Fibroblast of lung (primary cell): ENCODE results near the gene FOXP2. TPM values are rescaled to one million over a fixed set of nuclear protein-coding genes. Genes with fewer than 3 reads are reported as not detected.

Experiments used
- DNase-seq, 2 donors: peaks; one replicate each; pipeline versions ENCODE4 v3.0.0 to v3.0.0-alpha.2; 2010; ENCODE audit warnings: low read depth in 2 of 2
- H2AFZ ChIP-seq: 2 replicates; pipeline ENCODE4 v1.5.1; 2012; ENCODE audit warnings: low read length, control low read depth, inconsistent platforms
- H3K27ac ChIP-seq: 2 replicates; pipeline ENCODE4 v1.5.1; 2011; ENCODE audit warnings: low read length, control low read depth; ENCODE audit not compliant: insufficient read depth
- H3K27me3 ChIP-seq: 2 replicates; pipeline ENCODE4 v1.5.1; 2011; ENCODE audit warnings: mild to moderate bottlenecking, low read length; ENCODE audit not compliant: control insufficient read depth, insufficient read depth
- H3K36me3 ChIP-seq: 2 replicates; pipeline ENCODE4 v1.5.1; 2011; ENCODE audit warnings: low read length; ENCODE audit not compliant: control insufficient read depth, insufficient read depth
- H3K4me1 ChIP-seq: 2 replicates; pipeline ENCODE4 v1.5.1; 2011; ENCODE audit warnings: low read length; ENCODE audit not compliant: control insufficient read depth, insufficient read depth; ENCODE audit errors: extremely low read depth
- H3K4me2 ChIP-seq: 2 replicates; pipeline ENCODE4 v1.5.1; 2011; ENCODE audit warnings: low read length, control low read depth; ENCODE audit not compliant: insufficient read depth; ENCODE audit errors: extremely low read depth
- H3K4me3 ChIP-seq, 4 experiments: fragments of 200-600 bp in 1 of 4; sonication (generic) in 1 of 4; replicated peaks in 1 of 4; 2 replicates each; pipeline ENCODE4 v1.5.1; 2011 to 2016; ENCODE audit warnings: low read length in 4 of 4, low read depth in 3 of 4, mild to moderate bottlenecking in 3 of 4, control low read depth in 2 of 4, inconsistent platforms in 1 of 4, mixed read lengths in 1 of 4; ENCODE audit not compliant: insufficient read depth in 1 of 4; ENCODE audit errors: control extremely low read depth in 1 of 4
- H3K79me2 ChIP-seq: 2 replicates; pipeline ENCODE4 v1.5.1; 2012; ENCODE audit warnings: mild to moderate bottlenecking, low read length, inconsistent platforms; ENCODE audit not compliant: control insufficient read depth, insufficient read depth
- H3K9ac ChIP-seq: 2 replicates; pipeline ENCODE4 v1.5.1; 2011; ENCODE audit warnings: mild to moderate bottlenecking, low read length, control low read depth; ENCODE audit not compliant: insufficient read depth
- H3K9me3 ChIP-seq: 2 replicates; pipeline ENCODE4 v1.5.1; 2012; ENCODE audit warnings: low read depth, low read length; ENCODE audit not compliant: control insufficient read depth, insufficient read depth
- H4K20me1 ChIP-seq: 2 replicates; pipeline ENCODE4 v1.5.1; 2011; ENCODE audit warnings: low read length; ENCODE audit not compliant: control insufficient read depth, insufficient read depth; ENCODE audit errors: extremely low read depth
- CTCF ChIP-seq, 2 donors: IDR thresholded peaks in 1 of 2; conservative IDR thresholded peaks in 1 of 2; 1 replicate in 1 of 2; 2 replicates in 1 of 2; pipeline ENCODE4 v1.5.1; 2011 to 2012; ENCODE audit warnings: low read length in 2 of 2, control low read depth in 1 of 2, inconsistent platforms in 1 of 2, low read depth in 1 of 2, mild to moderate bottlenecking in 1 of 2
- EZH2 ChIP-seq: IDR thresholded peaks from 2 replicates; pipeline ENCODE4 v1.5.1; 2012; ENCODE audit warnings: low read length, control low read depth, mild to moderate bottlenecking; ENCODE audit errors: missing control alignments
- polyA plus RNA-seq, 2 donors: library from polyadenylated mRNA; depleted of rRNA in 1 of 2; stranded (reverse) in 1 of 2; unstranded in 1 of 2; fragments of >200 nt; gene quantifications; 2 replicates each; pipeline ENCODE4 v1.2.1, GENCODE V29; 2011 to 2012; ENCODE audit warnings: missing spikeins in 1 of 2
- total RNA-seq: library from RNA; depleted of rRNA; stranded (reverse); fragments of >200 nt; gene quantifications from 2 replicates; pipeline ENCODE4 v1.2.1, GENCODE V29; 2014

FOXP2 gene
- total and polyA plus RNA-seq, 2 donors (not counting 1 experiment from before 2014, with no cell fraction given), result 2.8 to 8.4 TPM

- H3K27me3 ChIP-seq, result no peaks in the 10 kb centered on the region
- no peak for DNase-seq
- no peaks in the 10 kb centered on the region for H3K9me3 ChIP-seq
- no peaks in the 10 kb centered on the region for H4K20me1 ChIP-seq
- H3K79me2 ChIP-seq, result no peaks in the 10 kb centered on the region
- no peaks in the 10 kb centered on the region for H3K36me3 ChIP-seq
- H2AFZ ChIP-seq, result no peak overlapping the region
- H3K9ac ChIP-seq, result no peak overlapping the region
- H3K4me2 ChIP-seq, result no peak overlapping the region
- TF ChIP-seq CTCF (conservative IDR thresholded peaks at IDR 0.05 in 1 of 2, IDR thresholded peaks at IDR 0.05 in 1 of 2; ENCODE audit: low read depth in 1 of 2, low read length in 2 of 2) (no peak), EZH2 (no peak)
- H3K27ac ChIP-seq, result no peak overlapping the region
- H3K4me3 ChIP-seq, result no peak overlapping the region
- H3K4me1 ChIP-seq, result no peaks in the 10 kb centered on the region
These were observed 233.5 kb downstream of the FOXP2 start for GRCh38 chr7:114648117-114648516.

GRCh38 chr7:114648680-114649079 lies 234.1 kb downstream of the FOXP2 start:
- DNase-seq, result no peak
- Histone ChIP-seq H3K79me2 (no peaks in the 10 kb centered on the region), H3K4me1 (no peaks in the 10 kb centered on the region), H3K9ac (no peak overlapping the region), H2AFZ (no peak overlapping the region), H3K4me3 (no peak overlapping the region), H3K27ac (no peak overlapping the region), H3K4me2 (no peak overlapping the region), H3K9me3 (no peaks in the 10 kb centered on the region), H3K27me3 (no peaks in the 10 kb centered on the region), H3K36me3 (no peaks in the 10 kb centered on the region), H4K20me1 (no peaks in the 10 kb centered on the region)
- TF ChIP-seq CTCF (conservative IDR thresholded peaks at IDR 0.05 in 1 of 2, IDR thresholded peaks at IDR 0.05 in 1 of 2; ENCODE audit: low read depth in 1 of 2, low read length in 2 of 2) (no peak), EZH2 (no peak)

GRCh38 chr7:114649689-114650088 lies 235.1 kb downstream of the FOXP2 start:
- no peaks in the 10 kb centered on the region for H3K9me3 ChIP-seq
- no peaks in the 10 kb centered on the region for H3K36me3 ChIP-seq
- H3K9ac ChIP-seq, result no peak overlapping the region
- H3K79me2 ChIP-seq, result no peaks in the 10 kb centered on the region
- no peak for TF ChIP-seq EZH2
- TF ChIP-seq CTCF (conservative IDR thresholded peaks at IDR 0.05 in 1 of 2, IDR thresholded peaks at IDR 0.05 in 1 of 2; ENCODE audit: low read depth in 1 of 2, low read length in 2 of 2), result no peak
- no peaks in the 10 kb centered on the region for H3K27me3 ChIP-seq
- no peaks in the 10 kb centered on the region for H4K20me1 ChIP-seq
- no peak overlapping the region for H2AFZ ChIP-seq
- no peak overlapping the region for H3K27ac ChIP-seq
- H3K4me2 ChIP-seq, result no peak overlapping the region
- H3K4me3 ChIP-seq, result no peak overlapping the region
- no peak for DNase-seq
- H3K4me1 ChIP-seq, result no peaks in the 10 kb centered on the region
